Loucy (cell line): ENCODE measurements around the gene TRIM2.

Source experiments
- H2AFZ ChIP-seq: fragments of 200-600 bp; sonication (generic); 2 replicates; pipeline ENCODE4 v1.6.0; 2016; ENCODE audit warnings: antibody characterized with exemption, mild to moderate bottlenecking, low read length, moderate library complexity
- H3F3A ChIP-seq: fragments of 200-600 bp; 2 replicates; pipeline ENCODE4 v1.6.0; 2016; ENCODE audit warnings: antibody characterized with exemption, low read depth, mild to moderate bottlenecking
- H3K27me3 ChIP-seq: fragments of 200-600 bp; sonication (generic); 2 replicates; pipeline ENCODE4 v1.6.1; 2014; ENCODE audit warnings: low read length, mild to moderate bottlenecking; ENCODE audit not compliant: insufficient read depth, poor library complexity, severe bottlenecking
- H3K36me3 ChIP-seq: fragments of 200-600 bp; sonication (generic); 2 replicates; pipeline ENCODE4 v1.6.1; 2016; ENCODE audit warnings: low read length; ENCODE audit not compliant: insufficient read depth
- H3K4me1 ChIP-seq: fragments of 200-600 bp; sonication (generic); 2 replicates; pipeline ENCODE4 v1.5.1; 2014; ENCODE audit warnings: low read length, mild to moderate bottlenecking; ENCODE audit not compliant: insufficient read depth, poor library complexity, severe bottlenecking
- H3K4me2 ChIP-seq: fragments of 200-600 bp; sonication (generic); 2 replicates; pipeline ENCODE4 v1.6.0; 2014; ENCODE audit warnings: antibody characterized with exemption, low read length, low read depth, mild to moderate bottlenecking; ENCODE audit not compliant: poor library complexity, severe bottlenecking
- H3K4me3 ChIP-seq: fragments of 200-600 bp; sonication (generic); 2 replicates; pipeline ENCODE4 v1.5.1; 2014; ENCODE audit warnings: low read length, mild to moderate bottlenecking, mixed read lengths; ENCODE audit not compliant: poor library complexity, severe bottlenecking
- H3K79me2 ChIP-seq: fragments of 200-600 bp; sonication (generic); 2 replicates; pipeline ENCODE4 v1.6.1; 2014; ENCODE audit warnings: low read length; ENCODE audit not compliant: insufficient read depth
- H3K9ac ChIP-seq: fragments of 200-600 bp; sonication (generic); 2 replicates; pipeline ENCODE4 v1.6.0; 2014; ENCODE audit warnings: mild to moderate bottlenecking, low read depth, low read length, moderate library complexity; ENCODE audit not compliant: poor library complexity, severe bottlenecking
- H3K9me2 ChIP-seq: fragments of 200-600 bp; sonication (generic); replicated peaks from 2 replicates; pipeline ENCODE4 v1.6.1; 2016; ENCODE audit warnings: low read depth, low read length, mixed read lengths
- H3K9me3 ChIP-seq: fragments of 200-600 bp; sonication (generic); 2 replicates; pipeline ENCODE4 v1.6.1; 2014; ENCODE audit warnings: mild to moderate bottlenecking, antibody characterized with exemption, low read length, low read depth; ENCODE audit not compliant: insufficient read depth
- H4K20me1 ChIP-seq: fragments of 200-600 bp; sonication (generic); 2 replicates; pipeline ENCODE4 v1.6.0; 2014; ENCODE audit warnings: antibody characterized with exemption, low read length, mild to moderate bottlenecking; ENCODE audit not compliant: insufficient read depth, poor library complexity, severe bottlenecking
- CTCF ChIP-seq: fragments of 200-600 bp; sonication (generic); conservative IDR thresholded peaks from 2 replicates; pipeline ENCODE4 v1.5.1; 2014; ENCODE audit warnings: mild to moderate bottlenecking, antibody characterized with exemption, low read length
- EZH2phosphoT487 ChIP-seq: fragments of 200-600 bp; IDR thresholded peaks from 2 replicates; pipeline ENCODE4 v1.6.1; 2018; ENCODE audit warnings: antibody characterized with exemption, mild to moderate bottlenecking, moderate library complexity, borderline replicate concordance

The TRIM2 gene

GRCh38 chr4:153266988-153267387, 62.7 kb downstream of the TRIM2 start:
- Histone ChIP-seq H3K79me2 (no peaks in the 10 kb centered on the region), H3F3A (no peaks in the 10 kb centered on the region)

GRCh38 chr4:153267890-153268289, 63.6 kb downstream of the TRIM2 start:
- TF ChIP-seq EZH2phosphoT487 (no peak), CTCF (no peak)
- no peaks in the 10 kb centered on the region for H3K79me2 ChIP-seq
- no peak overlapping the region for H3K9ac ChIP-seq
- no peaks in the 10 kb centered on the region for H3F3A ChIP-seq
- H3K4me1 ChIP-seq, result peaks cover 7% of the 10 kb centered on the region
- H2AFZ ChIP-seq, result no peak overlapping the region
- H3K9me3 ChIP-seq, result no peaks in the 10 kb centered on the region
- H3K4me3 ChIP-seq, result no peak overlapping the region
- H3K4me2 ChIP-seq, result no peak overlapping the region
- H4K20me1 ChIP-seq, result no peaks in the 10 kb centered on the region
- no peaks in the 10 kb centered on the region for H3K27me3 ChIP-seq
- H3K9me2 ChIP-seq, result no peaks in the 10 kb centered on the region
- no peaks in the 10 kb centered on the region for H3K36me3 ChIP-seq

More at GRCh38 chr4:153266988-153267387, 62.7 kb downstream of the TRIM2 start:
- Histone ChIP-seq H3K9me2 (no peaks in the 10 kb centered on the region), H4K20me1 (no peaks in the 10 kb centered on the region), H3K9me3 (no peaks in the 10 kb centered on the region), H3K4me3 (no peak overlapping the region), H3K9ac (no peak overlapping the region), H3K36me3 (no peaks in the 10 kb centered on the region), H2AFZ (no peak overlapping the region), H3K4me1 (peaks cover 7% of the 10 kb centered on the region), H3K27me3 (no peaks in the 10 kb centered on the region), H3K4me2 (no peak overlapping the region)
- no peak for TF ChIP-seq EZH2phosphoT487
- TF ChIP-seq CTCF, result no peak

- Histone ChIP-seq H3K4me2 (peak overlapping the region; percentile 37), H3K9ac (no peak overlapping the region), H3K9me2 (no peaks in the 10 kb centered on the region), H4K20me1 (no peaks in the 10 kb centered on the region), H3K9me3 (no peaks in the 10 kb centered on the region), H2AFZ (0 out of 2 replicates have a peak overlapping the region, but pooled peaks have one; percentile 8), H3K27me3 (no peaks in the 10 kb centered on the region), H3K79me2 (no peaks in the 10 kb centered on the region), H3K4me1 (peaks cover 7% of the 10 kb centered on the region), H3K4me3 (no peak overlapping the region), H3F3A (no peaks in the 10 kb centered on the region), H3K36me3 (no peaks in the 10 kb centered on the region)
- TF ChIP-seq CTCF, result no peak
- no peak for TF ChIP-seq EZH2phosphoT487
Observed at GRCh38 chr4:153268295-153268694, 64.1 kb downstream of the TRIM2 start.
